ENCODE data around the gene ZNF205.

The ZNF205 gene

GRCh38 chr16:3123986-3124886 is 11.8 kb downstream of the ZNF205 start (continued):
- TF ChIP-seq BCL6B (tag by site-specific recombination; IDR thresholded peaks at IDR 0.05) (peak; percentile 19; the same call in 1 of the 2 replicates), ZNF394 (tag by site-specific recombination; IDR thresholded peaks at IDR 0.05; ENCODE audit: borderline replicate concordance) (peak; percentile 66; the same call in 1 of the 2 replicates), ZNF776 (tag by site-specific recombination; IDR thresholded peaks at IDR 0.05; ENCODE audit: borderline replicate concordance) (no peak), TRIM28 (IDR thresholded peaks at IDR 0.05; ENCODE audit: borderline replicate concordance, low read length) (no peak), ZNF112 (tag by site-specific recombination; IDR thresholded peaks at IDR 0.05) (no peak), ZNF366 (tag by site-specific recombination; conservative IDR thresholded peaks at IDR 0.05) (peak; percentile 30; the same call in 1 of the 2 replicates), ZBTB11 (tag by site-specific recombination; conservative IDR thresholded peaks at IDR 0.05; ENCODE audit: low read depth) (peak; percentile 86), ZXDB (tag by site-specific recombination; IDR thresholded peaks at IDR 0.05) (peak; percentile 82), KLF1 (tag by site-specific recombination; IDR thresholded peaks at IDR 0.05) (peak; percentile 19; the same call in 1 of the 2 replicates), ZNF433 (tag by site-specific recombination; IDR thresholded peaks at IDR 0.05; ENCODE audit: low read depth) (no peak), SP2 (tag by site-specific recombination; IDR thresholded peaks at IDR 0.05) (peak; percentile 98), ZNF596 (tag by site-specific recombination; IDR thresholded peaks at IDR 0.05) (no peak), PRDM6 (tag by site-specific recombination; IDR thresholded peaks at IDR 0.05) (no peak), ZSCAN30 (tag by site-specific recombination; IDR thresholded peaks at IDR 0.05) (0 out of 2 replicates have a peak, but pooled peaks have one; percentile 33), ZNF10 (tag by site-specific recombination; IDR thresholded peaks at IDR 0.05) (peak; percentile 62), ZNF785 (tag by site-specific recombination; IDR thresholded peaks at IDR 0.05) (no peak), ZNF639 (tag by site-specific recombination; IDR thresholded peaks at IDR 0.05) (peak; percentile 71; the same call in 1 of the 2 replicates), GFI1B (tag by site-specific recombination; IDR thresholded peaks at IDR 0.05) (no peak), IKZF3 (tag by site-specific recombination; IDR thresholded peaks at IDR 0.05) (0 out of 2 replicates have a peak, but pooled peaks have one; percentile 58), KLF17 (tag by site-specific recombination; IDR thresholded peaks at IDR 0.05) (peak; percentile 58), ZNF140 (tag by site-specific recombination; IDR thresholded peaks at IDR 0.05) (no peak), YY2 (tag by site-specific recombination; IDR thresholded peaks at IDR 0.05) (peak; percentile 42; the same call in 1 of the 2 replicates), ZBTB8A (tag by site-specific recombination; IDR thresholded peaks at IDR 0.05) (peak; percentile 61), ZNF768 (tag by site-specific recombination; IDR thresholded peaks at IDR 0.05) (no peak), KLF9 (tag by site-specific recombination; IDR thresholded peaks at IDR 0.05; ENCODE audit: low read depth) (peak; percentile 97), ZNF521 (tag by site-specific recombination; IDR thresholded peaks at IDR 0.05) (no peak), SP7 (tag by site-specific recombination; IDR thresholded peaks at IDR 0.05) (peak; percentile 70; the same call in 1 of the 2 replicates), SCRT1 (tag by site-specific recombination; IDR thresholded peaks at IDR 0.05; ENCODE audit: borderline replicate concordance) (peak; percentile 31; the same call in 1 of the 2 replicates), ZNF792 (tag by site-specific recombination; IDR thresholded peaks at IDR 0.05) (no peak), EGR2 (tag by site-specific recombination; IDR thresholded peaks at IDR 0.05; ENCODE audit: low read depth) (peak; percentile 72; the same call in 1 of the 2 replicates), ZNF248 (tag by site-specific recombination; IDR thresholded peaks at IDR 0.05) (no peak)
